PC-9 (cell line): ENCODE data around the gene HEY2. TPM values are rescaled to one million over a fixed set of nuclear protein-coding genes. Genes with fewer than 3 reads are reported as not detected.
"Not testable (repeated sequence)": the region's sequence is repeated elsewhere in the genome, so short reads cannot be mapped to it uniquely, and the experiment has no call there.

Experiments used
- Bru-seq: library from RNA; stranded (reverse); fragments of 400-500 nt; gene quantifications from one replicate; lab custom pipeline; 2021; lab: Mats Ljungman, UMichigan
- BruChase-seq, 2 experiments: library from RNA; stranded (reverse); fragments of 400-500 nt; gene quantifications; one replicate each; lab custom pipeline; 2021; lab: Mats Ljungman, UMichigan
- BruUV-seq: library from RNA; stranded (reverse); fragments of 400-500 nt; replicated peaks from 2 replicates; lab custom pipeline; 2021; lab: Mats Ljungman, UMichigan
- CTCF ChIA-PET: fragments of 300-600 bp; sonication (Branson Sonifier 250); formaldehyde crosslinking; loops from one replicate; lab custom pipeline; 2022; ENCODE audit warnings: antibody characterized with exemption; lab: Charles Lee
- POLR2A ChIA-PET: fragments of 300-600 bp; sonication (Branson Sonifier 250); formaldehyde crosslinking; loops from one replicate; lab custom pipeline; 2022; ENCODE audit warnings: antibody characterized with exemption; ENCODE audit not compliant: unreplicated experiment; lab: Charles Lee
- DNase-seq, 2 experiments: peaks; one replicate each; pipeline versions ENCODE4 v3.0.0 to v3.0.0-alpha.2; 2015 to 2022; ENCODE audit warnings: mixed read lengths in 1 of 2
- H2AFZ ChIP-seq: fragments of 200-600 bp; sonication (generic); 2 replicates; pipeline ENCODE4 v1.8.1; 2017; ENCODE audit warnings: antibody characterized with exemption
- H3F3A ChIP-seq: fragments of 200-600 bp; sonication (generic); 2 replicates; pipeline ENCODE4 v1.8.1; 2017; ENCODE audit warnings: antibody characterized with exemption, mild to moderate bottlenecking, low read depth; ENCODE audit not compliant: insufficient read depth
- H3K27ac ChIP-seq: fragments of 200-600 bp; sonication (generic); 2 replicates; pipeline ENCODE4 v1.6.1; 2016; ENCODE audit warnings: mixed run types
- H3K27me3 ChIP-seq: fragments of 200-600 bp; sonication (generic); 2 replicates; pipeline ENCODE4 v1.6.1; 2016; ENCODE audit warnings: low read depth, mixed run types; ENCODE audit not compliant: insufficient read depth
- H3K36me3 ChIP-seq: fragments of 200-600 bp; sonication (generic); 2 replicates; pipeline ENCODE4 v1.6.1; 2016; ENCODE audit warnings: low read depth, mixed run types
- H3K4me1 ChIP-seq: fragments of 200-600 bp; sonication (generic); replicated peaks from 2 replicates; pipeline ENCODE4 v1.6.1; 2016; ENCODE audit warnings: mixed run types; ENCODE audit not compliant: insufficient read depth
- H3K4me2 ChIP-seq: fragments of 200-600 bp; sonication (generic); 2 replicates; pipeline ENCODE4 v1.6.1; 2017; ENCODE audit warnings: mixed run types
- H3K4me3 ChIP-seq: fragments of 200-600 bp; sonication (generic); 2 replicates; pipeline ENCODE4 v1.6.1; 2016; ENCODE audit warnings: mixed run types
- H3K79me2 ChIP-seq: fragments of 200-600 bp; sonication (generic); 2 replicates; pipeline ENCODE4 v1.6.1; 2017; ENCODE audit warnings: low read depth, mixed run types
- H3K9me2 ChIP-seq: fragments of 200-600 bp; sonication (generic); 2 replicates; pipeline ENCODE4 v1.8.1; 2017; ENCODE audit warnings: mild to moderate bottlenecking; ENCODE audit not compliant: insufficient read depth
- H3K9me3 ChIP-seq: fragments of 200-600 bp; sonication (generic); 2 replicates; pipeline ENCODE4 v1.8.1; 2016; ENCODE audit warnings: low read depth; ENCODE audit not compliant: insufficient read depth
- H4K20me1 ChIP-seq: fragments of 200-600 bp; sonication (generic); 2 replicates; pipeline ENCODE4 v1.8.1; 2017; ENCODE audit not compliant: insufficient read depth
- CTCF ChIP-seq: fragments of 200-600 bp; sonication (generic); conservative IDR thresholded peaks from 2 replicates; pipeline ENCODE4 v1.6.1; 2017; ENCODE audit warnings: mixed run types, antibody characterized with exemption, mild to moderate bottlenecking, moderate library complexity
- EZH2 ChIP-seq: fragments of 200-600 bp; sonication (generic); IDR thresholded peaks from 2 replicates; pipeline ENCODE4 v1.8.0; 2017; ENCODE audit warnings: antibody characterized with exemption, low read depth
- intact Hi-C: fragments of 100-400 bp; cut with micrococcal nuclease; formaldehyde crosslinking; loops from one replicate; pipeline ENCODE4 v1.10.0; 2022; ENCODE audit not compliant: unreplicated experiment
- long read RNA-seq: library from polyadenylated mRNA; stranded (forward); transcript quantifications from one replicate; pipeline ENCODE4 v2.0.0, GENCODE V29; 2022
- total RNA-seq: library from RNA; stranded (reverse); gene quantifications from 2 replicates; pipeline ENCODE4 v1.2.3, GENCODE V29; 2021

HEY2 gene
- total RNA-seq (0.15 TPM in 1 of 2 replicates, not detected in the other), Bru-seq, nascent RNA (percentile 22 among the genes with signal in this experiment), BruChase-seq, experiment 1, labeled RNA remaining after a 2-hour chase (percentile 20 among the genes with signal in this experiment), BruChase-seq, experiment 2, labeled RNA remaining after a 6-hour chase (percentile 20 among the genes with signal in this experiment)
- long read RNA-seq, partial matches to known transcripts, result 0 of 1 reads
- long read RNA-seq, other reads (novel, unspliced or antisense), result 0 of 1 reads

- intact Hi-C loops, result no loop called here
- H2AFZ ChIP-seq, result peak within 1 kb of the TSS; percentile 99
- DNase-seq, result peak; percentile 80 to 92
- H3K4me1 ChIP-seq, result peaks cover 20% of the 10 kb centered on the region
- no TSS peak for BruUV-seq
- no peaks in the 10 kb centered on the region for H3K9me3 ChIP-seq
- no peaks in the 10 kb centered on the region for H3K9me2 ChIP-seq
- H4K20me1 ChIP-seq, result no peaks in the 10 kb centered on the region
- TF ChIP-seq EZH2 (no peak), CTCF (no peak)
- H3K27ac ChIP-seq, result no peak within 1 kb of the TSS
- peak within 1 kb of the TSS; percentile 92 for H3K4me3 ChIP-seq
- peaks cover 38% of the 10 kb centered on the region for H3K27me3 ChIP-seq
- ChIA-PET POLR2A (no interaction called here), CTCF (no interaction called here)
- peaks cover 11% of the 10 kb centered on the region; the same call in 1 of the 2 replicates for H3F3A ChIP-seq
- no peaks in the 10 kb centered on the region for H3K79me2 ChIP-seq
- no peaks in the 10 kb centered on the region for H3K36me3 ChIP-seq
- H3K4me2 ChIP-seq, result peak within 1 kb of the TSS; percentile 98
Observed at GRCh38 chr6:125749173-125749864, at the start of gene HEY2. TSS of gene HEY2 (plus strand) at chr6:125749632. CDS start at chr6:125749777, 145 bp downstream.

GRCh38 chr6:125700581-125701353, 48.7 kb upstream of the HEY2 start:
- Histone ChIP-seq H3K36me3 (no peaks in the 10 kb centered on the region), H3K27me3 (no peaks in the 10 kb centered on the region), H3F3A (no peaks in the 10 kb centered on the region), H3K4me1 (no peaks in the 10 kb centered on the region), H3K9me2 (no peaks in the 10 kb centered on the region), H4K20me1 (no peaks in the 10 kb centered on the region), H3K27ac (no peak overlapping the region), H3K4me3 (no peak overlapping the region), H3K9me3 (no peaks in the 10 kb centered on the region), H3K79me2 (no peaks in the 10 kb centered on the region), H2AFZ (no peak overlapping the region), H3K4me2 (no peak overlapping the region)
- ChIA-PET POLR2A (no interaction called here), CTCF (no interaction called here)
- DNase-seq, result peak in 1 of 2 experiments; percentile 18
- no TSS peak for BruUV-seq
- TF ChIP-seq EZH2 (no peak), CTCF (no peak)
- intact Hi-C loops, result no loop called here

GRCh38 chr6:125701354-125701668, 48.1 kb upstream of the HEY2 start:
- H3K27me3 ChIP-seq, result peaks cover 5% of the 10 kb centered on the region
- peak in 1 of 2 experiments; percentile 13 for DNase-seq
- ChIA-PET POLR2A (no interaction called here), CTCF (no interaction called here)
- TF ChIP-seq CTCF (no peak), EZH2 (no peak)
- H3K27ac ChIP-seq, result no peak overlapping the region
- H4K20me1 ChIP-seq, result no peaks in the 10 kb centered on the region
- no peak overlapping the region for H3K4me3 ChIP-seq
- H3K4me1 ChIP-seq, result no peaks in the 10 kb centered on the region
- no peak overlapping the region for H2AFZ ChIP-seq
- intact Hi-C loops, result no loop called here
- no peaks in the 10 kb centered on the region for H3K9me3 ChIP-seq
- no peaks in the 10 kb centered on the region for H3F3A ChIP-seq
- H3K4me2 ChIP-seq, result no peak overlapping the region
- no peaks in the 10 kb centered on the region for H3K79me2 ChIP-seq
- H3K9me2 ChIP-seq, result no peaks in the 10 kb centered on the region
- no peaks in the 10 kb centered on the region for H3K36me3 ChIP-seq
- no TSS peak for BruUV-seq

GRCh38 chr6:125703882-125704281, 45.5 kb upstream of the HEY2 start:
- H2AFZ ChIP-seq, H3K4me3 ChIP-seq, BruUV-seq, H3K79me2 ChIP-seq, H3F3A ChIP-seq, H3K4me2 ChIP-seq, POLR2A ChIA-PET, H3K27ac ChIP-seq, intact Hi-C loops, H4K20me1 ChIP-seq, H3K4me1 ChIP-seq, H3K9me2 ChIP-seq, H3K9me3 ChIP-seq, CTCF ChIA-PET, H3K36me3 ChIP-seq, DNase-seq: not testable (repeated sequence)
- peaks cover 17% of the 10 kb centered on the region for H3K27me3 ChIP-seq
